GM21786 (cell line): ENCODE data around the gene EMID1.
"Not testable (repeated sequence)": the region's sequence is repeated elsewhere in the genome, so short reads cannot be mapped to it uniquely, and the experiment has no call there.

Experiments
- ATAC-seq: cut with Tn5 transposase; IDR thresholded peaks from one replicate; pipeline ENCODE4 v1.9.1; 2021; ENCODE audit not compliant: unreplicated experiment

The EMID1 gene

GRCh38 chr22:29226351-29226981, 20.8 kb downstream of the EMID1 start:
- no peak for ATAC-seq

GRCh38 chr22:29230972-29231875, 25.5 kb downstream of the EMID1 start:
- no peak for ATAC-seq

GRCh38 chr22:29231971-29232959, 26.6 kb downstream of the EMID1 start:
- no peak for ATAC-seq

- no peak for ATAC-seq
Measured at GRCh38 chr22:29233277-29233877, 27.7 kb downstream of the EMID1 start.

DNA sequence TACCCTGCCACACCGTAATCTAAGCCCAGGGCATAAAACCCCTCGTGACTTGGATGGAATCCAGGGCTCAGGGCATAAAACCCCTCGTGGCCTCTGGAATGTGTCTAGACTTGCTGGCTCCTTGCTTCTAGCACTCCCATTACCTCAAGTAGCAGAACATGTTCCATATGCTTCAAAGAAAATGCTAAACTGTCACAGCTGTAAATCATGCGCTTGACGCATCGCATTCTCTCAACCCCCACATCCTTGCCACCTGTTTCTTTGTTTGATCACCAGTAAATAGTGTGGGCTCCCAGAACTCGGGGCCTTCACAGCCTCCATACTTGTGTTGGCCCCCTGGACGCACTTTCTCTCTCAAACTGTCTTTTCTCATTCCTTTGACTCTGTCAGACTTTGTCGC, 34.8 kb downstream of the EMID1 start:
- ATAC-seq: not testable (repeated sequence)

DNA sequence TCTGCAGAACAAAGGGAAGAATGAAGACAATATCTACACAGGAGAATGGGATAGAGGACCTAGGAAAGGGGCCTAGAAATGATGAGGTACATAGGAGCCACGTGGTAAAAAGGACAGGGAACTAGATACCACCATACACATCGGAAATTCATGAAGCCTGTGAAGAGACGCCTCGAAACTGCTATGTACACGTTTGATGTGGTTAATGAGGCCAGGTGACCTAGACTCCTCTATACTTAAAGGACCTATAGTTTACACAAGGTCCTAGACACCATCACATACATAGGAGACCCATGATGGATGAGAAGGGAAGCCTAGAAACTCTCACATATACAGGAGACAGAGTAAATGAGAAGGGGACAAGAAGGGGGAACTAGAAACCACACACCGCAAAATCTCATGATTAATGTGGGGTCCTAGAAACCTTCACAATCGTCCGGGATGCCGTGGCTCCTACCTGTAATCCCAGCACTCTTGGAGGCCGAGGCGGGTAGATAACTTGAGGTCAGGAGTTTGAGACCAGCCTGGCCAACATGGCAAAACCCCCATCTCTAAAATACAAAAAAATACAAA, 38.3 kb downstream of the EMID1 start:
- no peak for ATAC-seq

- ATAC-seq: no peak
Measured at GRCh38 chr22:29244785-29245625, 39.3 kb downstream of the EMID1 start.

GRCh38 chr22:29245626-29246385, 40.1 kb downstream of the EMID1 start:
- ATAC-seq: no peak

- not testable (repeated sequence) for ATAC-seq
Measured at GRCh38 chr22:29247891-29248290, 42.2 kb downstream of the EMID1 start.

- no peak for ATAC-seq
Measured at GRCh38 chr22:29251265-29251664, 45.6 kb downstream of the EMID1 start.

DNA sequence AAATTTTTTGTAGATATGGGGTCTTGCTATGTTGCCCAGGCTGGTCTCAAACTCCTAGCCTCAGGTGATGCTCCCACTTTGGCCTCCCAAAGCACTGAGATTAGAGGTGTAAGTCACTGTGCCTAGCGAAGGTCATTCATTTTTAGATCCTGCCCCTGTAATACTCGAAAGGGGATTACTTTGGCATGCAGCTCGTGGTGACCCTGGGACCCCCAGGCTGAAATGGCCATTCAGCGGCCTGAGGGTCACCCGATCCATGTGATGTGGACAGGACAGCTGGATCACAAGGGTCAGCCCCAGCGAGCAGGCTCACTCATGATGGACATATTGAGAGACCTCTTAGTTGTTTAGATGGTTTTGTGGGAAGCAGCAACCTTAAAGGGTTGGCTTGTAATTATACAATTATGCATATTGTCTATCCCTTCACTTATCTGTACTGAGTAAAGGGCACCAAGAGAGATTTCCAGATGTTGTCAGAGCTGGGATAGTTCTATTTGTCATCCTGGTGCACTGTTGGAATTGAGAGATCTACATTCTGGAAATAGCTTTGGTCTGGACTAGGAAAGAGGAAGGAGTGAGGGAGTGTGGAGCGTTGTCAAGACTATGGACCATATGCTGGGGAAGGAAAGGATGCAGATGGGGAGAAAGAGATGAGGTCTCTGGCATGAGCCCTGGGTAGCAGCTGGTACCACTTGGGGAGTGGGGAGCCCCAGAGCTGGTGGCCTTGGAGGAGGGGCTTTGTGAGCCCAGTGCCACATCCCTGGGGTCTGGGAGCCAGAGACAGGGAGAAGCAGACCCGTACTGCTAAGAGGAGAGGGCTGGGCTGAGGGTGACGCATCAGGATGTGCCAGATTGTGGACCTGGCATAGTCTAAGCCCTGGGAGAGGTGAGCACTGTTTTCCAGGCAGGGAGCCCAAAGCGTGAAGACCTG, 46.5 kb downstream of the EMID1 start:
- ATAC-seq: no peak

- no peak for ATAC-seq
Measured at GRCh38 chr22:29253561-29254285, 48.0 kb downstream of the EMID1 start.

- ATAC-seq: no peak
Measured at GRCh38 chr22:29254286-29254660, 48.6 kb downstream of the EMID1 start.

- no peak for ATAC-seq
Measured at GRCh38 chr22:29255064-29255621, 49.4 kb downstream of the EMID1 start.

DNA sequence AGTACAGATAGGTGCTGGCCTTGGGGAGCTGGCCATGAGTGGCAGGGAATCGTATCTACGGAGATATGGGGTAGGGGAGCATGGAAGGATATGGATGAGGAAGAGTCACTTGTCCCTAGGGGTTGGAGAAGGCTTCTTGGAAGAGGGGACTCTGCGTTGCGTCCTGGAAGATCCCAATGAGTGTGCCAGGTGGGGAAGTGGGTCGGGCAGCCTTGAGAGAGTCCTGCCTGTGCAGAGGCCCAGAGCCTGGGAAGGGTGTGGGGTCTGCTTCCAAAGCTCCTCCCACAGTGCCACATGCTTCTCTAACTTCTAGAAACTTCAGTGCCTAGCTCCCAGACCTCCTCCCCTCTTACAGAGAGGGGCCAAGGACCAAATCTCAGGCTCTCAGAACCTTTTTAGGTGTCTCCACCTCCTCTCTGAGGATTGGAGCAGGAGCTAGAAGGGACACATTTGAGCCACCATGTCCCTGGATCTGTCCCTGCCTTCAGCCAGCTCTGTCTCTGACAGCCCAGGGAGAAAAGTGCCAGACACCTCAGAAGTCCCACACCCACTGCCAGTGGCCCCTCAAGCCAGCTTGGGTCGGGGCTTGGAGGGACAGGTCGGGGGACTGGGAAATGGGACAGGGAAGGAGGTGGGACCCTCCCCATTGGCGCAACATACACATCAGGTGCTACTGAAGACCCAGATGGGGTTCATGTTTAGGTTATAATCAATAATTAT, 51.1 kb downstream of the EMID1 start:
- ATAC-seq: no peak

DNA sequence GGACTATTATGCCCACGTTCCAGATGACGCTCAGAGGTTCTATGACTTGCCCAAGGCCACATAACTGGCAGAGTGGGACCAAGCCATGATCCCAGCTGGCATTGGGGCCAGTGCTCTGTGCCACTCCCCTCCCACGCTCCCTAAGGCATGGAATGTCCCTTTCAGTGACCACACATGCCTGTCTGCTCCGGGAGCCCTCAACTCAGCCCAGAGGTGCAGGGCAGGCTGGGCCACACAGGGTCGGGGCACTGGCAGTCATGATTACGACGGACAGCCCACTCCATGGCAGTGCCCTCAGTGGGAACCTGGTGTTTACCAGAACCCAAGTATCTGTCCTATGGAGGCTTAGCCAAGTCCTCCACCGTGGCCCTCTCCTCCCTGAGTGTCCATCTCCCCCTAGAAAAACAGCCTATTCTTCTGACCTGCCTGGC, 52.1 kb downstream of the EMID1 start:
- ATAC-seq: no peak
